Myocyte (in vitro differentiated cells): ENCODE results near the gene DNMT1. TPM values are rescaled to one million over a fixed set of nuclear protein-coding genes. Genes with fewer than 3 reads are reported as not detected.
"Not testable (repeated sequence)": the region's sequence is repeated elsewhere in the genome, so short reads cannot be mapped to it uniquely, and the experiment has no call there.

Experiments
- DNase-seq: peaks from one replicate; pipeline ENCODE4 v3.0.0-alpha.2; 2012; ENCODE audit warnings: low read depth
- total RNA-seq: library from RNA; depleted of rRNA; stranded (reverse); fragments of >200 nt; gene quantifications from 2 replicates; pipeline ENCODE4 v1.2.3, GENCODE V29; 2014

The DNMT1 gene
- total RNA-seq, 1 donor from 2014 or later, result 70.1 TPM

- no peak for DNase-seq
Measured at GRCh38 chr19:10222201-10222890, 27.6 kb upstream of the DNMT1 start.

DNA sequence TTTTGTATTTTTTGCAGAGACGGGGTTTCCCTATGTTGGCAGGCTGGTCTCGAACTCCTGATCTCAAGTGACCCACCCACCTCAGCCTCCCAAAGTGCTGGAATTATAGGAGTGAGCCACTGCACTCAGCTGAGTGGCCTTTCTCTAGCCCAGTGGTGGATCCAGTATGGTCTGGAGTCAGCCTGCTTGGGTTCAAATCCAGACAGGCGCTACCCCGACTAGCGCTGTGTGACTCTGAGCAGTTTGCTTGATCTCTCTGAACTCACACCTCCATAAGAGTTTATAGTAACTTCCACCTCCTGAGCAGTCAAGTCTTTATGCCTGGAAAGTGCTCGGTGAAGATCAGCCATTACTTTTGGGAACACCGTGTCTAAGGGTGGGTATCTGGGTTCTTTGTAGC lies 25.9 kb upstream of the DNMT1 start:
- no peak for DNase-seq

DNA sequence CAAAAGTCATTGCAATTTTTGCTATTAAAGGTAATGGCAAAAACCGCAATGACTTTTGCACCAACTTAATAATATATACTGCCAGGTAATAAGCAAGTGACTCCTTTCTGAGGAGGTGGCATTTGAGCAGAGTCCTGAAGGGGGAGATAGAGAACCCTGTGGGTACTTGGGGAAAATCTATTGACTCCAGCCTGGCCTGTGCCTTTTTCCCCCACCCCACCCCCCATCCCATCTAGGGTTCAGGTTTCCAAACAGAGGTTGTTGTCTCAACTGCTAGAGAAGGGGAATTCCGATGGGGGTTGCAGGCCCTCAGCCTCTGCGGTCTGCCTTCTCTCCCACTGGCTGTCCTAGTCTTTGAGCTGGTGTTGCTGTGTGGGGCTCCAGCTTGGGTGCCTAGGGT lies 24.9 kb upstream of the DNMT1 start:
- peak; percentile 41 for DNase-seq

GRCh38 chr19:10217085-10217484 lies 22.3 kb upstream of the DNMT1 start:
- DNase-seq, result no peak

- DNase-seq, result no peak
Measured at GRCh38 chr19:10214784-10215183, 20.0 kb upstream of the DNMT1 start.

DNA sequence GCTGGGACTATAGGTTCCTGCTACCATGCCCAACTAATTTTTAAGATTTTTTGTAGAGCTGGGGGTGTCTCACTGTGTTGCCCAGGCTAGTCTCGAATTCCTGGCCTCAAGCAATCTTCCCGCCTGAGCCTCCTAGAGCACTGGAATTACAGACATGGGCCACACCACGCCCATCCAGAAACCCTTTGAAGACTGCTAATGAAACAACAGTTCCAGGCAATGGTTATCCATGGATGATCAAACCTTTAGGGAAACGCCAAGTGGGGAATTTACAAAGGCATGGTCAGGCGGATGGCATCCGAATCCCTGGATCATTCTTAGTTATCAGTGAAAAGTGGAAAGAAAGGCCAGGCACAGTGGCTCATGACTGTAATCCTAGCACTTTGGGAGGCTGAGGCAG lies 16.9 kb upstream of the DNMT1 start:
- DNase-seq, result no peak

DNA sequence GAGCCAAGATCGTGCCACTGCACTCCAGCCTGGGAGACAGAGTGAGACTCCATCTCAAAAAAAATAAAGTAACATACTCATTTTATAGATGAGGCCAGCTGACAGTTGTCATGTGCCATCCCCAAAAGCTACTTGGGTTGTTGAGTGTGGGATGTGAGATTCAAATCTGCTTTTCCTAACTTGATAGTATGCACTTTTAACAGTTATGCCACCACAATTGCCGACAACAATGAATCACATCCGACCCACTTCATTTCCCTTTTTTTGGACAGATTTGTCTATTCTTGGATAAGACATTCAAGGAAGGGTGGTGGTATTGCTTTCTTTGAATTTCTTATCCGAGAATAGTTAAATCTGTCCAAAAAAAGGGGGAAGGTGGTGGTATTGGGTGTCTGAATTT lies 16.3 kb upstream of the DNMT1 start:
- no peak for DNase-seq

DNA sequence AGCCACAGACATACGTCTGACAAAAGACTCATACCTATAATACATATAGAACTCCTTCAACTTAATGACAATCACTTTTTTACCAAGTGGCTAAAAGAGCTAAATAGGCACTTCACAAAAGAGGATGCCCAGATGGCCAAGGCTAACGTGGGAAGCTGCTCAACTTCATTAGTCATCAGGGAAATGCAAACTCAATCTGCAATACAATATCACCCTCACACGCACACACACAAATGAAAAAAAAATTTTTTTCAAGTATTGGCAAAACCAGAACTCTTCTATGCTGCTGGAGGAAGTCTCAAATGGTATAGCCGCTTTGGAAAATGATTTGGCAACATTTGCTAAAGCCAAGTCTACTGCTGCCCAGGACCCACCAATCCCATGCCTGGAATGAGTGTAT lies 14.6 kb upstream of the DNMT1 start:
- peak; percentile 45 for DNase-seq

DNA sequence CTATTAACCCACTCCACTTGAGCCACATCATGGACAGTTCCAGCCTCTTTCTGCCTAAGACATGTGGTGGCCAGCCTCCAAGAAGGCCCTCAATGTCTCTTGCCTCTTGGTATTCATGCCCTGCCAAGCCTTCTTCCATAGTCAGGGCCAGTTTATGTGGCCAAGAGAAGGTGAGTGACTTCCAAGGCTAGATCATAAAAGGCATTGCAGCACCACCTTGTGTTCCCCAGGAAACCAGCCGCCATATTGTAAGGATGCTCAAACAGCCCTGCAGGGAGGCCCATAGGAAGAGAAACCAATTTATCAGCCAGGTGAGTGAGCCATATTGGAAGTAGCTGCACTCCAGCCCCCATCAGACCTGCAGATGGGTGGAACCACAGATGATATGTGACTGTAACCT lies 12.3 kb upstream of the DNMT1 start:
- DNase-seq, result no peak

DNA sequence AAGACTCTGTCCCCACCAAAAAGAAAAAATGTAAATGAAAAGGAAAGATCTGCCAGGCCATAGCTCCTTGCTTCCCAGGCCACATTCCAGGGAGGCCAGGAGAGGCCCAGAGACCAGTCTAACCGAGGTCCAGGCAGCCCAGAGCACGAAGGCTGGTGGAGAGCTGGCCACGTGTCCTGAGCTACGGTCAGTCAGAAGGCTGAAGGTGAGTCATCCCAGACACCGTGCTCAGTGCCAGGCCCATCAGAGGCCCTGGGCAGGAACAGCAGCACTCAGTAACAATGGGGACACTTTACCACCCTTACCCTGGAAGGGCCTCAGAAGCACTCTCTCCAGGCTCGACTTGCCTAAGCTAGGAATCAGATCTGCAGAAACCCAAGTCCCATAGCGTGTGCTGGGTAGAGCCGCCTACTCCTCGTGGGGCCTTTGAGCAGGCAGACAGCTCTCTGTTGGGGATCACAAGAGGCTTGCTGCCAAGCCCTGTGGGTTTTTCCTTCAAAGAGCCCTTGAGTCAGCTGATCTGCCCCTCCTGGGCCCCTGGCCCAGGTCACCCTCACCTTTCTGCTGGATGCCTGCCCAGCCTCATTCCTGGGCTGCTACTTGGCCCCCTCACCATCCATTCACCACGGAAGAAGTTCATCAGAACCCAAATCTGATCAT lies 11.6 kb upstream of the DNMT1 start:
- peak; percentile 41 for DNase-seq

- peak; percentile 16 for DNase-seq
Measured at GRCh38 chr19:10205636-10206035, 10.9 kb upstream of the DNMT1 start.

- no peak for DNase-seq
Measured at GRCh38 chr19:10203686-10204085, 8.9 kb upstream of the DNMT1 start.

DNA sequence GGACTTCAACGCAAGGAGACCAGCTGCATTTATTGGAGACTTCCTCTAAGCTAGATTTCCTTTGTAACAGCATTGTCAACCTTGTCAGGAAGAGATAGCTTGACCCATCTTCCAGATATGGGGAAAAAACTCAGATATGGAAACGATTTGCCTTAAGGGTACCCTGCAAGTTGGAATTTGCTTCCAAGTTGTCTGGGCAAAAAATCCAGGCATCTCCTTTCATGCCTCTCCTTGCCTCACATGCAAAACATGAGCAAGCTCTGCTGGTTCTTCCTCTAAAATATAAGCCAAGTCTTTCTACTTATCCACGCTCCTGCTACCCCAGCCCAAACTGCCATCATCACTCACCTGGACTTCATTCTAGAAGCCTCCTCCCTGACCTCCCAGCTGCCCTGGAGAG lies 6.4 kb upstream of the DNMT1 start:
- no peak for DNase-seq

DNA sequence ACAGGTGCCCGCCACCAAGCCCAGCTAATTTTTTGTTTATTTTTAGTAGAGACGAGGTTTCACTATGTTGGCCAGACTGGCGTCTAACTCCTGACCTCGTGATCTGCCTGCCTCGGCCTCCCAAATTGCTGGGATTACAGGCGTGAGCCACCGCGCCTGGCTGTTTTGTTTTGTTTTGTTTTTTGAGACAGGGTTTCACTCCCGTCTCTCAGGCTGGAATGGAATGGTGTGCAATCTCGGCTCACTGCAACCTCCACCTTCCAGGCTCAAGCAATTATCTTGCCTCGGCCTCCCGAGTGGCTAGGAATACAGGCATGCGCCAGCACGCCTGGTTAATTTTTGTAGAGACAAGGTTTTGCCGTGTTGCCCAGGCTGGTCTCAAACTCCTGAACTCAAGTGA lies 5.3 kb upstream of the DNMT1 start:
- not testable (repeated sequence) for DNase-seq

- DNase-seq, result not testable (repeated sequence)
Measured at GRCh38 chr19:10198889-10199644, 4.3 kb upstream of the DNMT1 start.

- no peak for DNase-seq
Measured at GRCh38 chr19:10195199-10195519, 406 bp upstream of the DNMT1 start.

- DNase-seq, result no peak
Measured at GRCh38 chr19:10193790-10194499, 808 bp downstream of the DNMT1 start.

DNA sequence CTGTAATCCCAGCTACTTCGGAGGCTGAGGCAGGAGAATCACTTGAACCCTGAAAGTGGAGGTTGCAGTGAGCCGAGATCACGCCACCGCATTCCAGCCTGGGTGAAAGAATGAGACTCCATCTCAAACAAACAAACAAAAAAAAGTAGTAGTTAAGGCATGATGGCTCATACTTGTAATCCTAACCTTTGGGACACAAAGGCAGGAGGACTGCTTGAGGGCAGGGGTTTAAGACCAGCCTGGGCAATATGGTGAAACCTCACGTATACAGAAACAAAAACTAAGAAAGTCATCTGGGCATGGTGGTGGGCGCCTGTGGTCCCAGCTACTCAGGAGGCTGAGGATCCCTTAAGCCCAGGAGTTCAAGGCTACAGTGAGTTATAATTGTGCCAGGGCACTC lies 1.8 kb downstream of the DNMT1 start:
- DNase-seq, result no peak

GRCh38 chr19:10191347-10191746 lies 3.4 kb downstream of the DNMT1 start:
- DNase-seq, result no peak

DNA sequence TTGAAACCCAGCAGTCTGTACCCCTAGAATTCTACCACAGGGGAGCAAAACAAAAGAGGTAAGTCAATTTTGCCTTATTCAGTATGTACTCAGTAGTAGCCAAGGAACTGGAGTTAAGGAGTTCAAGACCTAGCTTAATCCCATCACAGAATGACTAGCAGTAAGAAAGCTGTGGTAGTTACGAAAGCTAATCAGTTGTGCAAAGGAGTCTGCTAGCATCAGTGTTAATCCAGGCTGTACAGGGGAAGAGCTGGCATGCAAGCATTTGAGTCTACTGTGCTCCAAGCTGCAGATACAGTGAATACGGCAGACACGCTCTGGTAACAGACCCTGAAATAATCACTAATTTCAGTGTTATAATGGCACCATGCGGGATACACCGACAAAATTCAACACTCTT lies 4.7 kb downstream of the DNMT1 start:
- DNase-seq, result no peak

DNA sequence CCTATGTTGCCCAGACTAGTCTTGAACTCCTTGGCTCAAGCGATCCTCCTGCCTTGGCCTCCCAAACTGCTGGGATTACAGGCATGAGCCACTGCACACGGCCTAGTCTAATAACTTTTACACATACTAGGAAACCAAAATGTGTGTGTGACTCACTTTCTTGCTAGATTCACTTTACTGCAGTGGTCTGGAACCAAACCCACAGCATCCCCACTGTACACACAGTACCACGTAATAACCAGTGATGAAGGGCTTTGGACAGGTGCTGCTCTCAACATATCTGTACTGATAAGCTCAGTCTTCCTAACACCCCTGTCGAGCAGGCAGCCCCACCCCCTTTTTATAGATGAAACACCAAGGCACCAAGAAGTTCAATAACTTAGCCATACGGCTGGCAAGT lies 5.1 kb downstream of the DNMT1 start:
- peak; percentile 30 for DNase-seq

GRCh38 chr19:10187315-10187714 lies 7.4 kb downstream of the DNMT1 start:
- no peak for DNase-seq
